GM19324 (cell line): ENCODE results near the gene VASN.

Source experiments
- ATAC-seq: cut with Tn5 transposase; IDR thresholded peaks from one replicate; pipeline ENCODE4 v1.9.1; 2021; ENCODE audit warnings: mild to moderate bottlenecking, moderate library complexity; ENCODE audit not compliant: unreplicated experiment, low FRiP score

Gene VASN

GRCh38 chr16:4370570-4371356 is 885 bp upstream of the VASN start:
- no peak for ATAC-seq

DNA sequence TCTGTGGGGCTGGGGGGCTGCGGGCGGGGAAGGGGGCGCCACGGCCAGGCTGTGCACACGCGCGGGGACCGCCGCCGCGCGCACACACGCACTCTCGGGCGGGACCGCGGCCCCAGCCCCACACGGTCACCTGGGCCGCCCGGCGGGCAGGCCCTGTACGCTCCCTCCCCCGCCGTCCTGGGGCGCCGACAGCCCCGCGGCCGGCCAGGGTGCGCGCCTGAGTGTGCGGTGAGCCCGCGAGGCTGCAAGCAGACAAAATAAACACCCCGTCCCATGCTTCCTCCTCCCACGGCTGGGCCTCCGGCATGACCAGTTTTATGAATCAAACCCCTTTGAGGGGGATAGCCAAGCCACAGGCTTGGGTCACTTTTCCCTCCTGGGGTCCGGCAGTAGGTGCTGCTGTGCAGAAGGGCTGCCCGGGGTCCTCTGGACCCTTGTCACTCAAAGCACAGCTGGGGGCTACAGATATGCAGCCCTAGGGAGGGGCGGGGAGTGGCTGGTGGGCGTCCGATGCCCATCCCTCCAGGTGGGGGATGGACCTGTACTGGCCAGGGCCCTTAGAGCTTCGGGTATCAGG is 441 bp downstream of the VASN start:
- no peak for ATAC-seq

DNA sequence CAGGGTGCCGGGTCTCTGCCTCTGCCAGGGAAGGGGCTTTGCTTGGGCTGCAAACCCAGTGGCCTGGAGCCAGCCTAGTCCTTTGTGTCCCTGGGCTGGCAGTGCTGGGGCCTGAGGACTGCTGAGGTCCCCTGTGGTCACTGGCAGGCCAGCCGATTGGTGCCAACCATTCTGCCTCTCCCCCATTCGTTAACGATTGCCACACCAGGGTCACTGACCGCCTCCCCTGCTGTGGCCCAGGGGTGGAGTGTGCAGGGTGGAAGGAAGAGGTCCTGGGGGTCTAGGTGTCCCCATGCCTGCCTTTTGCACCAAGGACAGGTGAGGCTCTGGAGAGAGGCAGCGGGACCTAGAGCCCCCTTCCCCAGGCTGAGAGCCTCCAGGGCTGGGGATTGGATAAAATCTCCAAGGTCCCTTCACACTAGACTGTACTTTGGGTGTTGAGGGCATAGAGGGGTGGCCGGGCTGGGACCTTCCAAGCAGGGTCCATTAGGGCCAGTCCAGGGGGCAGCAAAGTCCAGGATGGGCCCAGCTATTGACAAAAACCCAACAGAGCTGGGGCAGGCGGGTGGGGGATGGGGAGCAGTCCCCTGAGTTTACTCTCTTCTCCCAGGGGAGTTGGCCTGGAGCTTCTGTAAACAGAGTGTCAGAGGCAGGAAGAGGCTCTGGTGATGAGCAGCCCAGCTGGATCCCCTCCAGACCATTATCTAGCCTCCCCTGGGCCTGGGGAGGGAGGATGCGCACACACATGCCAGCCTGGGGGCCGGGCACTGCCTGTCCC is 1.1 kb downstream of the VASN start:
- no peak for ATAC-seq

DNA sequence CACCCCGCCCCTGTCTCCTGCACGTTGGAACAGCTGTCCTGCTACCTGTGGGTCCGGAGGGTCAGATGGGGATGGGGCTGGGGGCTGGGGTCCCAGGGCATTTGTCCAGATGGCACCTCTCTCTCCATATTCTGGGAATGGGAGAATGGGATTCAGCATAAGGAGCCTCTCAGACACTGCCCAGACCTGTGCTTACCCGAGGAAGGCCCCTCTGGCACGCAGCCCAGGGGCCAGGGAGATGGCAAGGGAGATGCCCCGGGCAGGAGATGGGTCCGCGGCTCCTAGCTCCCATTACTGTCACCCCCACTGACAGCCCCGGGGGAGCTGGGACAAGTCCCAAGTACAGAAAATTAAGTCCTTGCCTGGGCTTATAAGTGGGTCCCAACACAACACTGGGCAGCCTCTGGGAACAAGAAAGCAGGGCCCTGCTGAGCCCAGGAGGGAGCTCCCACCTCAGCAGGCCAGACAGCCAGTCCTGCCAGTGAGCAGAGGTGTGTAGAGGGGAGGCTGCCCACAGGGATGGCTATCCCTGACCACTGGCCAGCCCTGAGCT is 1.8 kb downstream of the VASN start:
- ATAC-seq = no peak

DNA sequence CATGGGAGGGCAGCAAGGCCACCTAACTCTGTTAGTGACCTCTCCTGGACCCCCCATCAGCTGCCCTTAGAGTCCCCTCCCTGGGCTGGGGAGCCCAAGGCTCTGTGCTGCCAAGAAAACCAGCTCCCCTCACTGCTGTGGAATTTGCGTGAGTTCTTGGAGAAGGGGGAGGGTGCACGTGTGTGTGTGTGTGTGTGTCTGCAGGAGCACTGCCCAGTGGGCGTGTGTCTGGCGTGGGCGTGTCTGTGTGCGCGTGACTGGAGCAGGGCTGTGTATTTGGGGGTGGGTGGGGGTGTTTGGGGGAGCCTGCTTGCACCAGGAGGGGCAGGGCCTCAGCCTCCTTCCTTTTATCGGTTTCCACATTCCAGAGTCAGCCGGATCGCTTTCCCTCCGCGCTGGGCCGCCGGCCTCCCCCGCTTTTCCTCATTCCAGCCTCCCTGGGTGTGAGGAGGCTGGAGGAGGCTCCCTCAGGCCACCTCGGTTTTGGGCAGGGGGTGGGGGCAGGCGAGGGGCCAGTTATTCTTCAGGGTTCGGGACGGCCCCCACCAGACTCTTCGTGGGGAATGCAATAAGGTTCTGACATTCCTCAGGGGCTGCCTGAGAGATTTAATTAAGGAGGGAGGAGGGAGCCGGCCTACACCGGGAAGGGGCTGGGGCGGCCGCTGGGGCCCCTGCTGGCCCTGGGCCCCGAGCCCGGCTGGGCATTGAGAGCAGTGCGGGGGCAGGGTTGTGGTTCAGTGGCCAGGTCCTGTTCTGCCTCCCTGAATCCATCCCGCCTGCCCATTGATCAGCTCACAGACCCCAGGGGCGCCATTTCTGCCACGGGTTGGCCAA is 2.5 kb downstream of the VASN start:
- ATAC-seq = no peak

GRCh38 chr16:4375717-4376116 is 4.1 kb downstream of the VASN start:
- no peak for ATAC-seq

DNA sequence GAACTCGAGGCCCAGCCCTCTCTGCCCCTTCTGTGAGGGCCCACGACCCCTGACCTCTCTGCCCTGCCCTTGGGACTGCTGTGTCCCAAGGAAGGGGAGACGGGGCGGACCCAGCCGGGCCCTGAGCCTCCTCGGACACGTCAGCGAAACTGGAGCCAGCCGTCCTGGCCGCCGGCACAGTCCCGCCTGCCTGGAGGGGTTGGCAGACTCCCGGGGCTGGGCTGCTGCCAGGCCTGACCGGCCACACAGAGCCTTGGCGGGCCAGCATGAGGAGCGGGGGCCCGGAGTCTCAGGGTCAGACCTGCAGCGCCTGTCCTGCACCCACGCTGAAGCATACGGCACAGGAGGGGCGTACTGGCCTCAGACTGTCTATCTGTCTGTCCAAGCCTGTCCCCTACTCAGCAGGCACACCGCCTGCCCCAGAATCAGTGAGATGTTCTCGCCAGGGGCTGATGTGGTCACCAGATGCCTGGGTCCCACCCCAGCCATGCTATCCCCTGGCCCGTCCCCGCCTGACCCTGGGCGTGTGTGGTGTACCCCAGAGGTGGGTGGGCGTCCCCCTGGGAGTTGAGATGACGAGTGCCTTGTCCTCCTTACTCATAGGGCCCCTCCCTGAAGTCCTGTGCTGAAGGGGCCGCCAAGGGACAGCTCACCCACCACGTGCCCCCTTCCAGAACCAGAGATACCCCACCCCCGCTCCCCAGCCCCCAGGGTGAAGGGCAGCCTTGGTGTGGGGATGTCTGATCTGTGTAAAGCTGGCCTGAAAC is 4.7 kb downstream of the VASN start:
- no peak for ATAC-seq

DNA sequence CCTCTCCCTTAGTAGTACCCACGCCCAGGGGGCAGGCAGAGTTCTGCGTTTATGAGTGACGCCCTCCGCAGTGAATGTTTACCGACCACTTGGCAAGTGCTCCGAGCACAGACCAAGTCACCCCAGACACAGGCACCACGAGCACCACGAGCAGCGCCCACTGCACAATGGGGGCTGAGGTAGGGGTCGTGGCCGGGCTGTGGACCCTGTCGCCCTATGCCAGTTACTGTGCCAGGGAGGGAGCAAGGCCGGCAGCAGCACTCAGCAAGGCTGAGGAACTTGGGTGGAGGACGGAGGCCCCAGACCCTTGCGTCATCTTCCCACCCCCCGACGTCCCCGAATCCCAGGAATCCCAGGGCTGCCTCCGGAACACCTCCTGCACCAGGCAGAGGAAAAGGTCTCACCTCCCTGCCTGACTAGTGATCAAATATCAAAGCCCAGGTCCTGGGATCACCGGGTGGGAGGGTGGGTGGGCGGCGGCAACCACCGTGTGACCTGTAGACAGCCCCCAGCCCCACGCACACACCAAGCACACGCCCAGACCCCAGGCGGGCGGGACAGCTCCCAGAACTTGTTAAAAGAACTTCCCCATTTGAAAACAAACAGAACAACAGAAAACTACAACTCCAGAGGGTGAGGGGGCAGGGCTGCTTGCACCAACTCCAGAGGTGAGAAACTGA is 5.4 kb downstream of the VASN start:
- ATAC-seq = no peak

- ATAC-seq = no peak
Measured at GRCh38 chr16:4377573-4378154, 6.0 kb downstream of the VASN start.

DNA sequence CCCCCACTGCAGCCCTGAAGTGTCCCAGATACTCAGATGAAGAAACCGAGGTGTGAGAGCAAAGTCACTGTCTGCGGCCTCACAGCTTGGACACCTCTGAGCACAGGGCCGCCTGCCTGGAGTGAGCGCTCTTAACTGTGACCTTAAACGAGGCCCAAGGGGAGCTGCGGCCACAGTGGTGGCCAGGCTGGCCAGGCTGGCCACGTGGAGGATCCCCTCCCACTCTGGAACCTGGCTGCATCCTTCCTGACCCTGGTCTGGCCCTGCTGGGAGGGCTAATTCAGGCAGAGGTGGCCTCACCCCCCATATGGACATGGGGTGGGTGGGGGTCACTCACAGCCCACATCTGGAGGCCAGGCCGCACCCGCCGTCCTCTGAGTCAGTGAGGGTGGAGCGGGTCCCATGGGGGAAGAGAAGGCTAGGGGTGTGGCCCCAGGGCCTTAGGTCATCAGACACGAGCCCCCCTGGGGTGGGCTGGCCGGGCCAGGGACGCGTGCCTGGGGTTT is 6.6 kb downstream of the VASN start:
- ATAC-seq = no peak

- ATAC-seq = no peak
Measured at GRCh38 chr16:4378999-4379690, 7.5 kb downstream of the VASN start.

GRCh38 chr16:4380119-4381063 is 8.7 kb downstream of the VASN start:
- ATAC-seq = no peak

- no peak for ATAC-seq
Measured at GRCh38 chr16:4381072-4381934, 9.7 kb downstream of the VASN start.

GRCh38 chr16:4381935-4382794 is 10.5 kb downstream of the VASN start:
- ATAC-seq = no peak

DNA sequence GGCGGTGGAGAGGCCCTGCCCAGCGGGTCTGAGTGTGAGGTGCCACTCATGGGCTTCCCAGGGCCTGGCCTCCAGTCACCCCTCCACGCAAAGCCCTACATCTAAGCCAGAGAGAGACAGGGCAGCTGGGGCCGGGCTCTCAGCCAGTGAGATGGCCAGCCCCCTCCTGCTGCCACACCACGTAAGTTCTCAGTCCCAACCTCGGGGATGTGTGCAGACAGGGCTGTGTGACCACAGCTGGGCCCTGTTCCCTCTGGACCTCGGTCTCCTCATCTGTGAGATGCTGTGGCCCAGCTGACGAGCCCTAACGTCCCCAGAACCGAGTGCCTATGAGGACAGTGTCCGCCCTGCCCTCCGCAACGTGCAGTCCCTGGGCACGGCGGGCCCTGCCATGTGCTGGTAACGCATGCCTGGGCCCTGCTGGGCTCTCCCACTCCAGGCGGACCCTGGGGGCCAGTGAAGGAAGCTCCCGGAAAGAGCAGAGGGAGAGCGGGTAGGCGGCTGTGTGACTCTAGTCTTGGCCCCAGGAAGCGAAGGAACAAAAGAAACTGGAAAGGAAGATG is 11.2 kb downstream of the VASN start:
- ATAC-seq = no peak
